Measurements from ENCODE around the gene OR10A3.

DNA sequence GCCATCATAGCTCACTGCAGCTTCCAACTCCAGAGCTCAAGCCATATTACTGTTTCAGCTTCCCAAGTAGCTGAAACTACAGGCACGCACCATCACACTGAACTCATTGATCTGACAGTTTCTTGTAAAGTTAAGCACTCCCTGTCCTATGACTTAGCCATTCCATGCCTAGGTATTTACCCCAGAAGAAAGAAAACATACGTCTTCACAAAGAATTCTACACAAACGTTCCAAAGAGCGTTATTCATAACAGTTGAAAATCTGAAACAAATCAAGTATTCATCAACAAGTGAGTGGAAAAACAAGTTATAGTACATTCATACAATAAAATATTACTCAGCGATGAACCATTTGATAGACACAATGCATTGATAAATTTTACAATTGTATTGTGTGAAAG lies 31.5 kb upstream of the OR10A3 start:
- TF ChIP-seq POLR2A (IDR thresholded peaks at IDR 0.05): no peak
- TF ChIP-seq, protein P1, sequence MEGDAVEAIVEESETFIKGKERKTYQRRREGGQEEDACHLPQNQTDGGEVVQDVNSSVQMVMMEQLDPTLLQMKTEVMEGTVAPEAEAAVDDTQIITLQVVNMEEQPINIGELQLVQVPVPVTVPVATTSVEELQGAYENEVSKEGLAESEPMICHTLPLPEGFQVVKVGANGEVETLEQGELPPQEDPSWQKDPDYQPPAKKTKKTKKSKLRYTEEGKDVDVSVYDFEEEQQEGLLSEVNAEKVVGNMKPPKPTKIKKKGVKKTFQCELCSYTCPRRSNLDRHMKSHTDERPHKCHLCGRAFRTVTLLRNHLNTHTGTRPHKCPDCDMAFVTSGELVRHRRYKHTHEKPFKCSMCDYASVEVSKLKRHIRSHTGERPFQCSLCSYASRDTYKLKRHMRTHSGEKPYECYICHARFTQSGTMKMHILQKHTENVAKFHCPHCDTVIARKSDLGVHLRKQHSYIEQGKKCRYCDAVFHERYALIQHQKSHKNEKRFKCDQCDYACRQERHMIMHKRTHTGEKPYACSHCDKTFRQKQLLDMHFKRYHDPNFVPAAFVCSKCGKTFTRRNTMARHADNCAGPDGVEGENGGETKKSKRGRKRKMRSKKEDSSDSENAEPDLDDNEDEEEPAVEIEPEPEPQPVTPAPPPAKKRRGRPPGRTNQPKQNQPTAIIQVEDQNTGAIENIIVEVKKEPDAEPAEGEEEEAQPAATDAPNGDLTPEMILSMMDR (IDR thresholded peaks at IDR 0.05): no peak
